NCI-H2227 (cell line): Measurements from ENCODE around the gene BCL2L14.
"Not testable (repeated sequence)": the region's sequence is repeated elsewhere in the genome, so short reads cannot be mapped to it uniquely, and the experiment has no call there.

Experiments used
- DNase-seq: peaks from one replicate; lab custom pipeline; 2025; ENCODE audit not compliant: unreplicated experiment; lab: John Stamatoyannopoulos, UW

Gene BCL2L14

DNA sequence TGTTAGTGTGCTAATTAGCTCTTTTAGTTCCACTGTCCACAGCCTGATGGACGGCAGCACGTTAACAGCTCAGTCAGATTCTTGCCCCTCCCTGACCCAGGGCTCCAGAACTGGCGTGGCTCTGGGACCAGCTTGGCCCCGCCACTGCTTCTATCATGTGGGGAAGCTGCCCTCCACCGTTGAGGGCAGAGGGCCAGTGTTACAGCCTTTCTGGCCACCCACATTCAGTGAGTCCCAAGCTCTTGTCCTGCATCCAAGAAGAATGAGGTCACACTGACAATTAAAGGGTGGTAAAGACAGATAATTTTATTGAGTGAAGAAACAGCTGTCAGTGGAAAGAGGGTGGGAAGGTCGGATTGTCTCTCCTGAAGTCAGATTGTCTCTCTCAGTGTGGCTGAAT is 36.9 kb downstream of the BCL2L14 start:
- no peak for DNase-seq

DNA sequence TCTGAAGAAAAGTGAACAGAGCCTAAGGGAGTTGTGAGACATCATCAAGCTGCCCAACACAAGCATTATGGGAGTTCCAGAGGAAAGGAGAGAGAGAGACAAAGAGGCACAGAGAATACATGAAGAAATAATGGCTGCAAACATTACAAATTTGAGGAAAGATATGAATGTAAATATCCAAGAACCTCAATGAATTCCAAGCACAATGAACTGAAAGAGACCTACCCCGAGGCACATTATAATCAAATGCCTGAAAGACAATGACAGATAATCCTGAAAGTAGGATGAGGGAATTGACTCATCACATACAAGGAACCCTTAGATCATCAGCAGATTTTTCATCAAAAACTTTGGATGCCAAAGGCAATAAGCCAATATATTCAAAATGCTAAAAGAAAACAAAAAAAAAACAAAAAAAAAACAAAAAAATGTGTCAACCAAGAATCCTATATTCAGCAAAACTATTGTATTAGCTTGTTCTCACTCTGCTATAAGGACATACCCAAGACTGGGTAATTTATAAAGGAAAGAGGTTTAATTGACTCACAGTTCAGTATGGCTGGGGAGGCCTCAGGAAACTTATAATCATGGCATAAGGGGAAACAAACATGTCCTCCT is 37.8 kb downstream of the BCL2L14 start:
- no peak for DNase-seq

DNA sequence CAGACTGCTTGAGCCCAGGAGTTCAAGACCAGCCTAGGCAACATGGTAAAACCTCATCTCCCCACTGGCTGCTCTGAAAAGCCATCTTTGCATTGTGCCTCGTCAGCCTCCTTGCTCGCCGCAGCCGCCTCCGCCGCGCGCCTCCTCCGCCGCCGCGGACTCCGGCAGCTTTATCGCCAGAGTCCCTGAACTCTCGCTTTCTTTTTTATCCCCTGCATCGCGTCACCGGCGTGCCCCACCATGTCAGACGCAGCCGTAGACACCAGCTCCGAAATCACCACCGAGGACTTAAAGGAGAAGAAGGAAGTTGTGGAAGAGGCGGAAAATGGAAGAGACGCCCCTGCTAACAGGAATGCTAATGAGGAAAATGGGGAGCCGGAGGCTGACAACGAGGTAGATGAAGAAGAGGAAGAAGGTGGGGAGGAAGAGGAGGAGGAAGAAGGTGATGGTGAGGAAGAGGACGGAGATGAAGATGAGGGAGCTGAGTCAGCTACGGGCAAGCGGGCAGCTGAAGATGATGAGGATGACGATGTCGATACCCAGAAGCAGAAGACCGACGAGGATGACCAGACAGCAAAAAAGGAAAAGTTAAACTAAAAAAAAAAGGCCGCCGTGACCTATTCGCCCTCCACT is 40.3 kb downstream of the BCL2L14 start:
- DNase-seq, result not testable (repeated sequence)

DNA sequence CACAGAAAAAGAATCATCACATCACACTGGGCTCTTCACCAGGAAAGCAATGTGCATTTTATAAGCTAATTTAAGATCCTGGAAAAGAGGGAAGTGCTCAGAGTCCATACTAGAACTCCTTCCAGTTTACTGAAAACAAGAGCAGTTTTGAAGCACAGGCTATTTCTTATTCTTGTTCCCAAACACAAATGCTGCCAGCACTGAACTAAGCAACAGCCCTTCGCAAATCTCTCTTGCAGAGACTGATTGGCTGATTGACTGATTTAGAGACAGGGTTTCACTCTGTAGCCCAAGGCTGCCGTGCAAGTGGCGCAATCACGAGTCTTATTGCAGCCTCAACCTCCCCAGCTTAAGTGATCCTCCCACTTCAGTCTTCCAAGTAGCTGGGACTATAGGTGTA is 44.8 kb downstream of the BCL2L14 start:
- DNase-seq, result no peak

DNA sequence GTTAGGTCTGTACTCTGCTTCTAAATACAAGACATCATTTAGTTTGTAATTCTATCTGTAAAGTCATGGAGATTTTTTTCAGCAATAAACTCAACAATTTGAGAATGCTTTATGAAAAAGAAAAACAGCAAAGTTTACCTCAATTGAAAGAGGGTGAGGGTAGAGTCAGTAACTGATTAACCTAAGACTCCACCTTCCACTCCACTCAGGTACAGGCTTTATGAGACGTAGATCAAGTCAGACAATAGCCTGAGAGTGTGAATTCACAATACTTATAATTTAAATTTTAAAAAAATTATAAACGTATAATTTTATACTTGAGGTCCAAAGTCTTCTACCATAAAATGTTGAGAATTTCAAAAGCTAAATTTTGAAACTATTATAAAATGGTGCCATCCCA is 45.9 kb downstream of the BCL2L14 start:
- DNase-seq, result no peak

DNA sequence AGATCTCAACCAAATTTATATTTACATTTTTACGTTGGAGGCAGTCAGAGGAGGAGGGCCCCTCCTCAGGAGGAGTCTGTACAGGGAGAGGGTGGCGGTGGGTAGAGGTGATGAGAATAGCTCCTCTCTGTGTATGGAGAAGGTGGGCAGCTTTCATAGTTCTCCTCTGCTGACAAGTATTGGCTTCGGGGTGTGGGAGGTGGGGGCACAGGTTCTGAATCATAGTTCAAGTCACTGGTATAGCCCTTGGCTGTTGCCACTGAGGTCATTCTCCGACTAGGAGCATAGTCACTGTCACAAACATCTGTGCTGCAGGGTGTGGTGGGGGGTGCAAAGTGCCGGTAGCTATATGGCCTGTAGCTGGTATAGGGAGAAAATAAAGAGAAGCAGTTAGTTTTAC is 50.3 kb downstream of the BCL2L14 start:
- DNase-seq, result no peak

DNA sequence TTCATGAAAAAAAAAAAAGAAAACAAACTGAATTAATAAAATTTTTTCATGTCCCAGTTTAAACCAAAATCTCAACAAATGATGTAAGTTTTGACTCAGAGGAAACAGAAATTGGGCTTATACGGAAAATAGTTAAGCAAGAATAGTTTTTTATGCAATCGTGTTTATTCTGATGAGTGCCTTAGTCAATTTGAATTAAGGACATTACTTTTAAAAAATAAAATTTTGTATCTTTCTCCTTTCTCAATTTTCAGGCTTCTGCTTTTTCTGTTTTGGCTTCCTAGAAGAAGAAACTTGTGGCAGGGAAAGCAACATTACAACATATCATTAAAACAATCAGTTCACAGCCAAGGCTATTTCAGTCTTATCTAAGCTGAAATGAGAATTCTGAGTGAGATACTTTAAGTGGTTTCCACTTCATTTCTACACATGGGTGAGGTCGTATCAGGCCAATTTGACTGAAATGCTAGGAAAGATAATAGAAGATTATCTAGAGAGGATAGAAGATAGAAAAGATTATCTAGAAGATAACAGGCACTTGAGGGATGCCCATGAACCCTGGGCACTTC is 52.4 kb downstream of the BCL2L14 start:
- peak; percentile 28 for DNase-seq

DNA sequence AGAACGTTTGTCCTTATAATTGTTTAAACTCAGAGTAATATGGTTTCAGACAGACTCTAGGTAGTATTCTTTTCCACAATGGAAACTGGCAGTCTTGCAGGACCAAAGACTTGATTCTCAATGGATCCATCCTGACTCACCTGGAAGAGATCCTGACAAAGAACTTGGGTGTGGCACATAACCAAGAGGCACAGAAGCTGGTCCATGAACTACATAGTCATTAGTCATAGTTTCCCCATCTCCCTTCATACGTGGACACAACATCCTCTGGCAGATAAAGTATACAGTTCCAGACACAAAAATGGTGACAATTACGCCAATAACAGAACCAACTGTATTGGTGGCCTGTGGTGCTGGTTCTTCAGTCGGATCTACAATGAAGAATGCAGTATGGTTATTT is 55.8 kb downstream of the BCL2L14 start:
- no peak for DNase-seq

DNA sequence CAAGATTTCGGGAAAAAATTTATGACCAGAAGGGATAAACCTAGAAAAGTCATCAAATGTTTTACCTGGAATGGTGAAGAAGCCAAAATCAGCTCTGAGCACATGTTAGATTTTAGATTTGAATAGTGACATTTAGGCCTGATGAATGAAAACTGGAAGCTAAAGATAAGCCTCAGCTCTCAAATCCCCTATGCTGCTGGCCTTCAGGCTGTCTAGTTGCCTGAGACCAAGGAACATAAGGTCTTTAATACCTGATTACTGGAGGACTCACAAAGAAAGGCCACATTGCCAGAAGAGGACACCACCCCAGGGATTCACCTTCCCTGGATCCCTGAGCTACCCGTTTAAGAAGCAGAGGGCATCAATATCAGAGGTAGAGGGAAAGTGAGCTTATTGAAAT is 56.6 kb downstream of the BCL2L14 start:
- no peak for DNase-seq

DNA sequence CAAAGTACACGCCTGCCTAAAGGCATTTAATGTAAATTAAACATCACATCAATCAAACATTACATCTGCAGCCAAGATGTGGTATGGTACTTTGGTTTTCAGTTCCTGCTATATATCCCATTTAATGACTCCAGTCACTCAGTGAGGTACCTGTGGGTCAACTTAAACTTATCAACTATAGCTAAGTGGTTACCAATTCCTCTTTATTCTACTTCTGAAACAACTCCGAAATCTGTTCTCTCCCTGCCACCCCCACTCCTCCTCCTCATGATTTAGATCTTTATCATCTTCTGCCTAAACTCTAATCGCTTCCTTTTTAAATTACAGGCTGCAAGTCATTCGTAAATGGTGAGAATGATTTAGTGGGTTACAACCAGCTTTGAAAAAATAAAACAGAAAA is 57.9 kb downstream of the BCL2L14 start:
- DNase-seq, result no peak

DNA sequence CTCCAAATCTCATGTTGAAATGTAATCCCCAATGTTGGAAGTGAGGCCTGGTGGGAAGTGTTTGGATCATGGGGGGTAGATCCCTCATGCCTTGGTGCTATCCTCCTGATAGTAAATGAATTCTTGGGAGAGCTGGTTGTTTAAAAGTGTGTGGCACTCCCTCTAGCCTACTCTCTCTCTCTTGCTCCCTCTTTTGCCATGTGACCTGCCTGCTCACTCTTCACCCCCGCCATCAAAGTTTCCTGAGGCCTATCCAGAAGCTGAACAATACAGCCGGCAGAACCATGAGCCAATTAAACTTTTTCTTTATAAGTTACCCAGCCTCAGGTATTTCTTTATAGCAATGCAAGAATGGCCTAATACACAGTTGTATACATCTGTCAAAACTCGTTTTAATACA is 62.5 kb downstream of the BCL2L14 start:
- DNase-seq, result no peak

DNA sequence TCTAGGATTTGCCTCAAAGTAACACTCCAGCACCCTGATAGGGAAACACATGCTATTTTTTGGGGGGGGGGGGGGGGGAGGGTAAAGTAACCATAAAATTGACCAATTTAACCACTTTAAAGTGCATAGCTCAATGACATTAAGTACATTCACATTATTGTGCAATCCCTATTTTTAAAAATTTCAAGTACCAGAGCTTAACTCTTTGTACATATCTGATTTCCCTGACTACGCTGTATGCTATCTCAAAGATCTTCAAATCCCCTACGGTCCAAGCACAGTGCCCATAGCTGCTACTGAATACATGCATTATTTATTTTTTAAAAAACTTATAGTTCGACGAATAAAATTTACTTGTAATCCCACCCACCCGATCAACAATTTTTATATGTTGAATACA is 63.0 kb downstream of the BCL2L14 start:
- DNase-seq, result no peak

DNA sequence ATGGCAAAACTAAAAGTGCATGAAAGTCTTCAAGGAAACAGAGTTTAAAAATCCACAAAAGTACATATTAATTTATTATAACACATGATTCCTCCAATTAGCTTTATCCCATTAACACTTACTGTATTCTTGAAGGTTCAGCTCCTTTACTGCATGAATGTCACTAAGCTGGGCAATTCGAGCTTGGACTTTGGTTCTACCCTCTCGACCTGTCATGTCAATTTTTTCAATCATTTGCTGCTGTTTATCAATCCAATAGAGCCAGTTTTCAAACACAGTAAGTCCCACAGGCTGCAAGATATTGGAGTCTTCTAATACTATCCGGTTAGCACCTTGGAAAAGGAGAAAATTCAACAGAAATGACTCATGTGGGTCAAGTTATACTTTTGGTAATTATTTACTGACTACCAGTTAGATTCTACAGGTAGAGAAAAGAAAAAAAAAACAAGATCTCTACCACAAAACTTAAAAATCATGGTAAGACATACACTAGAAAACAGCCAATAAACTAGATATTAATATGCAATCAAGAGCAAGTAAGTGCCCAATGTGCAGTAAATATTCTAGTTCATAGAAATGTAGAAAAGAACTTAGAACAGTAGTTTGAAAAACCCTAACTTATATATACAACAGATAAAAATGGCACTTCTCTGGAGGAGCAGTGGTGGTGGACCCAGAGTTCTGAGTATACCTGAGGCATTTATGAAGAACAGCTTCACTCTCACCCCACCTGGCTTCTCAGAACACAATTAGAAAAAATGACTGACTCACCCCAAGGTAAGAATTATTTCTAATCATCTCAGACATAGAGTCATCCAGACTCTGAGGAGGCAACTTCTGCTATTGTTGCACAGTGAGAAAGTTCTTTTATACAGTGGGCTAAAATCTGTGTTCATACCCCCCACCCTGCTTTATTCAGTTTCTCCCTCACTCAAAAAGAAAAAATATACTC is 67.7 kb downstream of the BCL2L14 start:
- DNase-seq, result no peak

DNA sequence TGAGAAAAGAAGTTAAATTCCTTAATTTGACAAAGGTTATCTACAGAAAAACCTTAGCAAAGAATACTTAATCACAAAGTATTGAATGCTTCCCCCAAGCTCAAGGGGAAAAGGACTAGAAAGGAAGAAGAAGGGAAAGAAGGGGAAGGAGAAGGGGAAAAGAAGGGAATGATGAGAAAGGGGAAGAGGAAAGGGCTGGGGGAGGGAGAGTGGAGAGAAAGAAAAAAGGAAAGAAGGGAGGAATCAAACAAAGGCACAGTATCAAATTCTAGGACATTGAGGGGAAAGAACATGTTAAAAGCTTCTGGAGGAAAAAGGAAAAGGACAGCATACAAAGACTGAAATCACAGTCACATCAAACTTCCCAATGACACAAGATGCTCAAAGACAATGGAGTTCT is 70.3 kb downstream of the BCL2L14 start:
- DNase-seq, result no peak

DNA sequence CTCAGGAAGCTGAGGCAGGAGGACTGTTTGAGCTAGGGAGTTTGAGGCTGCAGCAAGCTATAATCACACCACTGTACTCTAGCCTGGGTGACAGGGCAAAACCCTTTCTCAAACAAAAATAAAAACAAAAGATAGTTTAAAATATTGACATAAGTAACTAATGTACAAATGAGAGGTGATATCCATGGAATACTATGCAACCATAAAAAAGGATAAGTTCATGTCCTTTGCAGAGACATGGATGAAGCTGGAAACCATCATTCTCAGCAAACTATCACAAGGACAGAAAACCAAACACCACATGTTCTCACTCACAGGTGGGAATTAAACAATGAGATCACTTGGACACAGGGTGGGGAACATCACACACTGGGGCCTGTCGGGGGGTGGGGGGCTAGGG is 73.8 kb downstream of the BCL2L14 start:
- DNase-seq, result not testable (repeated sequence)

DNA sequence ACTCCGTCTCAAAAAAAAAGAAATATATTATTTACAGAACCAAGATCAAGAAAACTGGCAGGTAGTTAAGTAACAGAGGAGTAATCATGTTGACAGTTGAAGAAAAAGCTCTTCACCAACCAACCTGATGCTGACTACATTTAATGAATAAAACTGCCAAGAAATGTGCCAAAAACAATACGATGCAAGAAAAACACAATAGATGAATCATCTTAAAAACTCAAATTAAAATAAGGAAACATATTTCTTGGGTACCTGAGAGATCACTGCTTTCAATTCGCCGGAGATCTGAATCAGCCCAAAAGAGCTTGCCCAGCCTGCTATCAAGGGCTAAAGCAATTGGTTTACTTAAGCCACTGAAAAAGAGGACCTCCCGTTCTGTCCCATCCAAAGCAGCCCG is 76.4 kb downstream of the BCL2L14 start:
- DNase-seq, result no peak
